ENCODE results near the gene RIPK1. TPM values are rescaled to one million over a fixed set of nuclear protein-coding genes. Genes with fewer than 3 reads are reported as not detected.
A peak's percentile ranks its signal among the peaks of the same experiment; 100 is the strongest.

The RIPK1 gene
- total and polyA plus RNA-seq, 9 of the 15 experiments (the other 6 are each of a cell fraction or from before 2014, with no cell fraction given): 3.8 to 24.9 (median 17.7) TPM

DNA sequence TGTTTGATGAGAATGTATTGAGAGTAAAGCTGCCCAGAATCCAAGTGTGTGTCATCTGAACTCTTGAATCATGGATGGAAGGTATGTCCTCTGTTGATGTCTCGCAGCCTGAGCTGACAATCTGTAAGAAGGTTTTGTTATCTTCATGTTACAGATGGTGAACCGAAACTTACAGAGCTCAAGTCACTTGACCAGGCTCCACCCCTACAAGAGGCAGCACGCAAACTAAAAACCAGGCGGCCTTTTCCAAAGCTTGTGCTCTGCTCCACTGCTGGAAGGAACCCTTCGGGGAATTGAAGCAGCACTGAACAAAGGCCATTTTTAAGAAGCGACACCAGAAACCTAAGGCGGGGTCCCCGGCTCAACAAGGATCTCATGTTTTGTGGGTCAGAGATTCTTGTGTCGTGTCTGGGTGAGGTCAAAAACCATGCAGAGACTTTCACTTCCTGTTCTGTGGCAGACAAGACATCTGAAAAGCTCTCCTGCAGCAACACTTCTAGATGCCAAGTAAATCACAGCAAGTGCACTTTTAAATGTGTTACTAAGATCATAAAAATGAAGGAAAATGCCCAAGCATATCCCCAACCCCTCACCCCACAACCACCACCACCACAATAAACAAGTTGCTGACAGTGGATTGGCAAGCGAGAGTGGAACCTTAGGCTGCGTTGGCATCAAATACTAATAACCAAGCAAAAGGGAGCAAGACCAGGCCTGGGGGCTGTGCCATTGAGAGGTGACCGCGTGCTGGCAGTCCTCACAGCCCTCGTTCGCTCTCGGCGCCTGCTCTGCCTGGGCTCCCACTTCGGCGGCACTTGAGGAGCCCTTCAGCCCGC, 41.3 kb upstream of the RIPK1 start (continued):
- 0 out of 2 replicates have a peak, but pooled peaks have one; percentile 32 for TF ChIP-seq PTRF (tag; IDR thresholded peaks at IDR 0.05)
- TF ChIP-seq ZC3H11A (IDR thresholded peaks at IDR 0.05; ENCODE audit: low read depth, low read length): 0 out of 2 replicates have a peak, but pooled peaks have one; percentile 34
- TF ChIP-seq LEF1 (IDR thresholded peaks at IDR 0.05): peak; percentile 93
- TF ChIP-seq ZNF395 (CRISPR knock-in tag; IDR thresholded peaks at IDR 0.05): peak; percentile 77; the same call in 1 of the 2 replicates
- TF ChIP-seq THAP7 (CRISPR knock-in tag; IDR thresholded peaks at IDR 0.05): no peak
- TF ChIP-seq ZNF668 (CRISPR knock-in tag; IDR thresholded peaks at IDR 0.05): 0 out of 2 replicates have a peak, but pooled peaks have one; percentile 14
- no peak for TF ChIP-seq U2AF1 (optimal IDR thresholded peaks at IDR 0.05; ENCODE audit: low read depth, low read length)
- peak; percentile 79 for TF ChIP-seq ZNF766 (CRISPR knock-in tag; conservative IDR thresholded peaks at IDR 0.05)
- 0 out of 2 replicates have a peak, but pooled peaks have one; percentile 53 for TF ChIP-seq KLF6 (CRISPR knock-in tag; IDR thresholded peaks at IDR 0.05; ENCODE audit: borderline replicate concordance)
- no peak for TF ChIP-seq ID3 (CRISPR knock-in tag; IDR thresholded peaks at IDR 0.05)
- TF ChIP-seq ID3 (tag; IDR thresholded peaks at IDR 0.05): no peak
- TF ChIP-seq MNT (conservative IDR thresholded peaks at IDR 0.05): peak in 1 of 2 experiments; percentile 54; a peak in 2 of 4 replicates
- TF ChIP-seq, protein P1, sequence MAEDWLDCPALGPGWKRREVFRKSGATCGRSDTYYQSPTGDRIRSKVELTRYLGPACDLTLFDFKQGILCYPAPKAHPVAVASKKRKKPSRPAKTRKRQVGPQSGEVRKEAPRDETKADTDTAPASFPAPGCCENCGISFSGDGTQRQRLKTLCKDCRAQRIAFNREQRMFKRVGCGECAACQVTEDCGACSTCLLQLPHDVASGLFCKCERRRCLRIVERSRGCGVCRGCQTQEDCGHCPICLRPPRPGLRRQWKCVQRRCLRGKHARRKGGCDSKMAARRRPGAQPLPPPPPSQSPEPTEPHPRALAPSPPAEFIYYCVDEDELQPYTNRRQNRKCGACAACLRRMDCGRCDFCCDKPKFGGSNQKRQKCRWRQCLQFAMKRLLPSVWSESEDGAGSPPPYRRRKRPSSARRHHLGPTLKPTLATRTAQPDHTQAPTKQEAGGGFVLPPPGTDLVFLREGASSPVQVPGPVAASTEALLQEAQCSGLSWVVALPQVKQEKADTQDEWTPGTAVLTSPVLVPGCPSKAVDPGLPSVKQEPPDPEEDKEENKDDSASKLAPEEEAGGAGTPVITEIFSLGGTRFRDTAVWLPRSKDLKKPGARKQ (CRISPR knock-in tag; IDR thresholded peaks at IDR 0.05): no peak
- TF ChIP-seq, protein P2, sequence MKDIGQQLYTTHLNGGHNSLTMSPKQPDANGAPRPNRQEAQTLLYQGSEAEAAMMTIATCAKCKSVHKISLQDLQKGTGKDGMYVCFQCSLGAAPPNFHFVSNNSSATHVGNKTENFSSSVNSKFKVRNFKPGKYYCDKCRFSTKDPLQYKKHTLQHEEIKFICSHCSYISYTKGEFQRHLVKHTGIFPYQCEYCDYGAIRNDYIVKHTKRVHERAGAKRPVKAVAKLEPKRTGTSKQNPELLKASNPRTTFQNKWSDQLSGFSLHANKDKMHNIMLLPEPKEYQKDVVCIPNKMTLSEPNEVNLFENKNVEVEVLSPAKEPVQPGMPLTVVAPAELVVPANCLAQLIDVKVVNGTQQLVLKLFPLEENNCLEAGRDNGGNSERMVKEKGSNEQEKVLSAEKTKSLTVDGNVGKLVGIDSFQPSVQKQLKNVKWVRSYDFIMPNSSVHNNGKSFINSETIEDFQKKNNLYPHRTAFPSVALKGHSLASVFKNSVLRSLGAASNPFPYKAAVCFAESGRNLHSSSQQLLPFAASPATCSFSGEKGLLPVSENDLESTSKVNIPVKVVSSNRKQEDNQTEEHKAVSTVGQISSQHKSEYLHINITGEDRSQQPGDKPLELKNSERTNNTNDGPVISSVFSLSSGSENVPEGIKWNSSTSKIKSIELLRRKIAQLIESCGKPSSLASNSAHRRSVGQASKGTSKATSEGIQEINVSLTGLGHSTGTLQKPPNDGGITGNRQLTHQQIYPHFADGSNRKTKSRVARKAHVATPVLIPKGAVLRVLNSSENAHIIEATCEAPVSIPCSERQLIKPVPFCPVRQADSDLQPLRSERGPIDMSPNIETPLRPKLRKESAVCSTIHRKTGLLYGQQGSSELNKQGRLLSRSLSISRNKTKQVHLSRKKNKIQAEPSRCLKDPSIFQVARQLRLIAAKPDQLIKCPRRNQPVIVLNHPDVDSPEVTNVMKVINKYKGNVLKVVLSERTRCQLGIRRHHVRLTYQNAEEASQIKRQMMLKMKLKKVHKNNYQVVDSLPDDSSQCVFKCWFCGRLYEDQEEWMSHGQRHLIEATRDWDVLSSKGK (CRISPR knock-in tag; IDR thresholded peaks at IDR 0.05): no peak
